Central memory CD8-positive, alpha-beta T cell (primary cell): ENCODE results near the gene NXF2B.
A peak's percentile ranks its signal among the peaks of the same experiment; 100 is the strongest.
"Not testable (repeated sequence)": the region's sequence is repeated elsewhere in the genome, so short reads cannot be mapped to it uniquely, and the experiment has no call there.

Experiments
- ATAC-seq: fragments of 150-1000 bp; cut with Tn5 transposase; replicated peaks from 2 replicates; pipeline ENCODE4 v1.10.0; 2022; ENCODE audit warnings: mild to moderate bottlenecking, moderate FRiP score, moderate number of reproducible peaks; ENCODE audit not compliant: poor library complexity, severe bottlenecking; ENCODE audit errors: extremely low read depth
- DNase-seq, 2 donors: peaks; one replicate each; pipeline ENCODE4 v3.0.0; 2021; ENCODE audit warnings: low spot score in 2 of 2
- H3K27ac Mint-ChIP-seq: one replicate; pipeline ENCODE4 v1.8.0; 2022; ENCODE audit warnings: low read depth, mild to moderate bottlenecking, moderate library complexity, mixed read lengths
- H3K27me3 Mint-ChIP-seq: one replicate; pipeline ENCODE4 v1.8.0; 2022; ENCODE audit warnings: mixed read lengths
- H3K36me3 Mint-ChIP-seq: one replicate; pipeline ENCODE4 v1.8.0; 2022; ENCODE audit warnings: mild to moderate bottlenecking, moderate library complexity, mixed read lengths; ENCODE audit not compliant: insufficient read depth
- H3K4me1 Mint-ChIP-seq: one replicate; pipeline ENCODE4 v1.8.0; 2022; ENCODE audit warnings: mixed read lengths
- H3K4me3 Mint-ChIP-seq: one replicate; pipeline ENCODE4 v1.8.0; 2022; ENCODE audit warnings: mild to moderate bottlenecking, moderate library complexity, mixed read lengths
- H3K9me3 Mint-ChIP-seq: one replicate; pipeline ENCODE4 v1.8.0; 2022; ENCODE audit warnings: mixed read lengths

NXF2B gene

GRCh38 chrX:102439908-102440307 is at the start of gene NXF2B:
Gene NXF2B (minus strand): TSS chrX:102440008. CDS start chrX:102380036, 59,972 bp downstream.
- not testable (repeated sequence) for H3K27me3 Mint-ChIP-seq, H3K4me3 Mint-ChIP-seq, H3K4me1 Mint-ChIP-seq, H3K9me3 Mint-ChIP-seq, DNase-seq, ATAC-seq, H3K36me3 Mint-ChIP-seq, H3K27ac Mint-ChIP-seq

- H3K4me1 Mint-ChIP-seq, H3K36me3 Mint-ChIP-seq, H3K27ac Mint-ChIP-seq, DNase-seq, ATAC-seq, H3K4me3 Mint-ChIP-seq, H3K9me3 Mint-ChIP-seq, H3K27me3 Mint-ChIP-seq: not testable (repeated sequence)
These were observed 39.0 kb upstream of the NXF2B start for GRCh38 chrX:102478765-102479164.

- ATAC-seq, H3K27me3 Mint-ChIP-seq, H3K9me3 Mint-ChIP-seq, DNase-seq, H3K4me1 Mint-ChIP-seq, H3K27ac Mint-ChIP-seq, H3K36me3 Mint-ChIP-seq, H3K4me3 Mint-ChIP-seq: not testable (repeated sequence)
These were observed 32.0 kb upstream of the NXF2B start, which contains the start of gene TCP11X2 for GRCh38 chrX:102471762-102472220. Gene TCP11X2 (minus strand): TSS chrX:102471812.

GRCh38 chrX:102470215-102470614 is 30.4 kb upstream of the NXF2B start:
- not testable (repeated sequence) for H3K4me1 Mint-ChIP-seq, H3K36me3 Mint-ChIP-seq, H3K9me3 Mint-ChIP-seq, H3K4me3 Mint-ChIP-seq, DNase-seq, H3K27me3 Mint-ChIP-seq, H3K27ac Mint-ChIP-seq, ATAC-seq

GRCh38 chrX:102458615-102459014 is 18.8 kb upstream of the NXF2B start:
- not testable (repeated sequence) for H3K27me3 Mint-ChIP-seq, H3K27ac Mint-ChIP-seq, ATAC-seq, H3K36me3 Mint-ChIP-seq, DNase-seq, H3K9me3 Mint-ChIP-seq, H3K4me3 Mint-ChIP-seq, H3K4me1 Mint-ChIP-seq

- H3K36me3 Mint-ChIP-seq, H3K4me1 Mint-ChIP-seq, H3K27me3 Mint-ChIP-seq, H3K4me3 Mint-ChIP-seq, H3K27ac Mint-ChIP-seq, ATAC-seq, DNase-seq, H3K9me3 Mint-ChIP-seq: not testable (repeated sequence)
These were observed 25.3 kb downstream of the NXF2B start for GRCh38 chrX:102414493-102414892.

- Mint-ChIP-seq H3K4me1 (no peaks in the 10 kb centered on the region), H3K9me3 (no peaks in the 10 kb centered on the region), H3K27me3 (no peaks in the 10 kb centered on the region), H3K4me3 (no peak overlapping the region), H3K27ac (no peak overlapping the region), H3K36me3 (peaks cover 2% of the 10 kb centered on the region)
- DNase-seq (peak; percentile 15 to 36), ATAC-seq (no peak)
These were observed 93.9 kb downstream of the NXF2B start for GRCh38 chrX:102345916-102346315.

- ATAC-seq = no peak
- Mint-ChIP-seq H3K36me3 (peaks cover 2% of the 10 kb centered on the region), H3K4me3 (no peak overlapping the region), H3K9me3 (no peaks in the 10 kb centered on the region), H3K4me1 (no peaks in the 10 kb centered on the region), H3K27me3 (no peaks in the 10 kb centered on the region), H3K27ac (no peak overlapping the region)
- DNase-seq = no peak
These were observed 97.9 kb downstream of the NXF2B start for GRCh38 chrX:102341867-102342266.

- Mint-ChIP-seq H3K36me3 (peaks cover 2% of the 10 kb centered on the region), H3K4me1 (no peaks in the 10 kb centered on the region), H3K4me3 (no peak overlapping the region), H3K27ac (no peak overlapping the region), H3K27me3 (no peaks in the 10 kb centered on the region), H3K9me3 (no peaks in the 10 kb centered on the region)
- DNase-seq = peak in 1 of 2 donors; percentile 9
- ATAC-seq = peak; percentile 54
These were observed 100.2 kb downstream of the NXF2B start for GRCh38 chrX:102339312-102340298.

GRCh38 chrX:102338162-102338561 is 101.6 kb downstream of the NXF2B start:
- ATAC-seq = no peak
- no peaks in the 10 kb centered on the region for H3K27me3 Mint-ChIP-seq
- DNase-seq = no peak
- no peak overlapping the region for H3K4me3 Mint-ChIP-seq
- peaks cover 2% of the 10 kb centered on the region for H3K36me3 Mint-ChIP-seq
- H3K4me1 Mint-ChIP-seq = no peaks in the 10 kb centered on the region
- no peaks in the 10 kb centered on the region for H3K9me3 Mint-ChIP-seq
- no peak overlapping the region for H3K27ac Mint-ChIP-seq
